NT2/D1 (cell line): Measurements from ENCODE around the gene TEX36.

Experiments used
- SUZ12 ChIP-seq: IDR thresholded peaks from 2 replicates; pipeline ENCODE4 v1.6.1; 2011; ENCODE audit not compliant: insufficient read length, insufficient read depth; ENCODE audit errors: extremely low read depth
- YY1 ChIP-seq: IDR thresholded peaks from 2 replicates; pipeline ENCODE4 v1.6.1; 2011; ENCODE audit not compliant: insufficient read length, insufficient read depth
- ZNF274 ChIP-seq: IDR thresholded peaks from 2 replicates; pipeline ENCODE4 v1.6.1; 2011; ENCODE audit warnings: mild to moderate bottlenecking, low read depth, low read length

GRCh38 chr10:125638555-125638954, 44.4 kb downstream of the TEX36 start:
- TF ChIP-seq YY1 (no peak), SUZ12 (no peak), ZNF274 (no peak)
